GM19463 (cell line): Measurements from ENCODE around the gene DRG1.
"Not testable (repeated sequence)": the region's sequence is repeated elsewhere in the genome, so short reads cannot be mapped to it uniquely, and the experiment has no call there.

Experiments
- ATAC-seq: cut with Tn5 transposase; IDR thresholded peaks from one replicate; pipeline ENCODE4 v1.9.1; 2021; ENCODE audit warnings: mild to moderate bottlenecking, moderate library complexity; ENCODE audit not compliant: unreplicated experiment

DRG1 gene

GRCh38 chr22:31442768-31443489 lies 43.5 kb downstream of the DRG1 start:
- ATAC-seq: no peak

- no peak for ATAC-seq
Measured at GRCh38 chr22:31443516-31443915, 44.1 kb downstream of the DRG1 start.

- ATAC-seq: no peak
Measured at GRCh38 chr22:31445642-31446041, 46.2 kb downstream of the DRG1 start.

GRCh38 chr22:31446208-31446607 lies 46.8 kb downstream of the DRG1 start:
- ATAC-seq: no peak

- no peak for ATAC-seq
Measured at GRCh38 chr22:31446767-31447166, 47.4 kb downstream of the DRG1 start.

- ATAC-seq: no peak
Measured at GRCh38 chr22:31447337-31447736, 47.9 kb downstream of the DRG1 start.

- no peak for ATAC-seq
Measured at GRCh38 chr22:31448382-31448781, 49.0 kb downstream of the DRG1 start.

GRCh38 chr22:31449506-31449905 lies 50.1 kb downstream of the DRG1 start:
- ATAC-seq: no peak

GRCh38 chr22:31451709-31452571 lies 52.5 kb downstream of the DRG1 start:
- ATAC-seq: no peak

- ATAC-seq: no peak
Measured at GRCh38 chr22:31461699-31462098, 62.3 kb downstream of the DRG1 start.

GRCh38 chr22:31465307-31465706 lies 65.9 kb downstream of the DRG1 start:
- no peak for ATAC-seq

- ATAC-seq: no peak
Measured at GRCh38 chr22:31474743-31475142, 75.3 kb downstream of the DRG1 start.

- ATAC-seq: no peak
Measured at GRCh38 chr22:31475800-31476199, 76.4 kb downstream of the DRG1 start.

- ATAC-seq: peak; percentile 61
Measured at GRCh38 chr22:31477329-31477728, 77.9 kb downstream of the DRG1 start.

GRCh38 chr22:31481129-31481528 lies 81.7 kb downstream of the DRG1 start:
- no peak for ATAC-seq

- ATAC-seq: not testable (repeated sequence)
Measured at GRCh38 chr22:31482470-31482869, 83.1 kb downstream of the DRG1 start.
